Left hindlimb (tissue), 1 donor: ENCODE results near the gene CCDC33.

ENCODE experiments used
- DNase-seq: peaks from one replicate; pipeline ENCODE4 v3.0.0-alpha.2; 2018

Gene CCDC33

DNA sequence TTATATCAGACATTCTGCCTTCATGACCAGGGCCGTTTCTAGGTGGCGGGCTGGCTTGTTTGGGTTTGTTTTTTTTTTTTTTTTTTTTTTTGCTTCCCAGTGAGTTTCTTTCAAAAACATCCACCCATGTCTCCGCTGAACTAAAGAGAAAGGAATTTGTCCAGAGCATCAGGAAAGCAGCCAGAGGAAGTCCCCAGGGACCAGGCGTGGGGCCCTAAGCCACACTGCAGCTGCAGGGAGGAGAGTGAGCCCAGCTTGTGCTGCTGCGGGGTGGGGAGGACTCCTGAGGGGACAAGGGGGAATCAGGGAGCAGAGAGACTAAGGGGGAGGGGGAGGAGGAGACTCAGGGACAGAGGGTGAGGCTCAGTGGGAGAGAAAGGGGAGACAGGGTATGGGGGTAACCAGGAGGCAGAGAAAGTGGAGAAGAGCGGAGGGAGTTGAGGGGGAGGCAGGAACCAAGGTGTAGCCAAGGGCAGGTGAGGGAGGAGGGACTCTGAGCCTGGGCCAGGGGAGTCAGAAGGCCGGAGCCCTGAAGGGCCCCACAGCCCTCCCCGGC is 81.8 kb downstream of the CCDC33 start:
- DNase-seq = peak; percentile 92

DNA sequence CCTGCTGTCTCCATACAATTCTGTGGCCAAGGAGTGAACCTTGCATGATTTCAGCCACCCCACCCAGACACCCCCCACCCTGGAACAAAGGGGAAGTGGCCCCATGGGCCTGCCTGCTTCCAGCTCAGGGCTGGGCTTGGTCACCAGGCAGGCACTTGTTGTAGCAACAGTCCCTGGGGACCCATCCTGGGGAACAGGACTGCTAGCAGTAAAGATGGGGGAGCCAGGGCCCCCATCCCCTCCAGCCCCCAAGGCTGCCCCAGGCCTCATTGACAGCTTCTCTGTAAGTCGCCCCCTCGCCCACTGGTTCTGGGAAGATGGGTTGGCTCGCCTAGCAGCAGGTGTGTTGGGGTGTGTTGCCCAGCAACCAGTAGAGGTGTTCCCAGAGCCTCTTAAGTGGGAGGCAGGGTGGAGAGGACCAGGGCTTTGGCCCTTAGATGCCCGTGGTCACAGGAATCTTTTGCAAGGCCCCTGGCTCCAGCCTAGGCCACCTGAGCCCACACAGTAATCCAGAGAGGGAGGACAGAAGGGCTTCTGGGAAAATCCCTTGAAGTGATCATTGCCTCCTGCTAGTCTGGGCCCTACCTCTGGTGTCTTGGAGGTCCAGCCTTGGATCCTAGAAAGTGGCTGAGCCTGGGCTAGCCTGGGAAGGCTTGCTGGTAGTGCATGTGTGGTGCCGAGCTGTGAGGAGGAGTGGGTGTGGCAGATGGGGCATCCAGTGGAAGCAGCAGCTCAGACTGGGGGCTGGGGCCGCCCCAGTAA is 82.4 kb downstream of the CCDC33 start:
- peak; percentile 80 for DNase-seq

DNA sequence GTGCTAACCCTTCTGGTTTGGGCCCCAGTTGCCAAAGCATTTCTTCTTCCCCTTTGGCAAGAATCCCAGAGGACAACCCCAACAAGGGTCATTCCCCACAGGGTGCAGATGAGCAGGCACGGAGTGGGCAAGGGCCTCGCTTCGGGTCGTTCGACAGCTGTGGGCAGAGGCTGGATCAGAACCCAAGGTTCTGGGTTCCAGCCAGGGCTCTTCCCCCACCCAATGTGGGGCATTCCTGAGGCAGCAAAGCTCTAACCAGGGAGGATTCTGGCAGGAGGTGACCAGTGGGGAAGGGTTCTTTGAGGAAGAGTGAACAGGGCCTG is 83.0 kb downstream of the CCDC33 start:
- no peak for DNase-seq

DNA sequence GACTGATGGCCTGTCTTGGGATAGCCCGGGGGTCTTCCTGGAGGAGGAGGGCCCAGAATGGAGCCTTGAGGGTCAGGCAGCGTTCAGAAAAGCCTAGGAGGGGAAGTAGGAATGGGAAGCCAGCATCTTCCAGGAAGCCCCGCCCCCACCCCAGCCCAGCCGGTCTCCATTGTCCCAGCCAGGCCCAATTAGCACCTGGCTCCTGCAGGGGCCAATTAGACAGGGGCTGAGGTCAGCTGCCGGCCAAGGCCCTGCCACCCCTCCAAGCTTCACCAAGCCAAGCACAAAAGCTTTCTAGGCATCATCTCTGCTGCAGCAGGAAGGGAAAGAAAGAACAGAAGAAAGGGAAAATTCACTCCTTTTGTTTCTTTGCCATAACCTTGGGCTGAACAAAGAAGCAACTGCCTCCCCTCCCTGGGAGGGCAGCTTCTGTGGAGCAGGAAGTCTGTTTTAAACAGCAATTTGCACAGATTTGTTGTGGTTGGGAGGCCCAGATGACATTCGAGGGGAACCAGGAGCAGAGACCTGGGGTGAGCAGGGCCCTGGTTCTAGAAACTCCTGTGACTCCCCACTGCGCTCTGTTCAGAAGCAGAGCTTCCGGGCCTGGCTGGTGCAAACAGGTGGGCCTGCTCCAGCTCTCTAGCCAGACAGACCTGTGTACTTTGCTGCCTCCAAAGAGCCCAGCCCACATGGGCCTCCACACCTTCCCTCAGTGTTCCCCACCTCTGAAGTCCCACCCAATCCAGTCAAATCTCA is 83.6 kb downstream of the CCDC33 start:
- no peak for DNase-seq

DNA sequence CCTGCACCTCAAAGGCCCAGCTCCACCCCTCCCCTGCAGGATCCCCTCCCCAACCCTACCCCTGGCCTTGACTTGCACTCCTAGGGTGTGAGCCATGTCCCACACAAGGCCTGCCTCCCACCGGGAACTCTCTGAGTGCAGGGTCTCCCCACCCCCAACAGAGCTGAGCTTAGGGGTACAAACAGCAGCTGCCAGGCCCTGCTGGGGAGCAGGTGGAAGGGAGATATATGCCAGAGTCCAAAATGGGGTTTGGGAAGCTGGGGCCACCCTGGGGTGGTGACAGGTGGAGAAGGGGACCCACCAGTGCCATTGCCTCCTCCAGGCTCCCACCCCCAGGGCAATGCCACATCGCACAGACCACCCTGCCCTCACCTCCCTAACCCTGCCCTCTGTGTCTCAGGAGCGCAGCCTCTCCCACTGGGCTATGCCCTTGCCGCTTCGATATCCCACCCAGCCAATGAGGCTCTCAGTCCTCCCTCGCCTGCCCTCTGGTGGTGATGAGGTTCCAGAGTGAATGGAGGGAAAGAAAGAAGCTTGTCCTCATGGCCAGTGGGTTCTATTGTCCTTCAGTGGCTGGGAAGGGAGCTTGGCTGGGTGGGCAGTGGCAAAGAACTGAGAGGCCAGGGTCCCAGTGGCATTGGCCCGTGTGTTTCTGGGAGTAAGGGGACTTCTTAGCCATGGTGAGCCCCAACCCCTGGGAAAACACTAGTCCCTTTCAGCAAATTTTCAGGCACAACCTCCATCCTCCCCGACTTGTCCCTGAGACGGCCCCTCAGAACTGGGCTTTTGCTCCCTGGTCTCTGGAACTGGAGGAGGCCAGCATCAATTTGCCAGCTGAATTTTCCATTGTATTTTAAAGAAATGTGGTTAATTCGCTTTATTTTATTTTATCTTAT is 84.5 kb downstream of the CCDC33 start:
- peak; percentile 73 for DNase-seq

DNA sequence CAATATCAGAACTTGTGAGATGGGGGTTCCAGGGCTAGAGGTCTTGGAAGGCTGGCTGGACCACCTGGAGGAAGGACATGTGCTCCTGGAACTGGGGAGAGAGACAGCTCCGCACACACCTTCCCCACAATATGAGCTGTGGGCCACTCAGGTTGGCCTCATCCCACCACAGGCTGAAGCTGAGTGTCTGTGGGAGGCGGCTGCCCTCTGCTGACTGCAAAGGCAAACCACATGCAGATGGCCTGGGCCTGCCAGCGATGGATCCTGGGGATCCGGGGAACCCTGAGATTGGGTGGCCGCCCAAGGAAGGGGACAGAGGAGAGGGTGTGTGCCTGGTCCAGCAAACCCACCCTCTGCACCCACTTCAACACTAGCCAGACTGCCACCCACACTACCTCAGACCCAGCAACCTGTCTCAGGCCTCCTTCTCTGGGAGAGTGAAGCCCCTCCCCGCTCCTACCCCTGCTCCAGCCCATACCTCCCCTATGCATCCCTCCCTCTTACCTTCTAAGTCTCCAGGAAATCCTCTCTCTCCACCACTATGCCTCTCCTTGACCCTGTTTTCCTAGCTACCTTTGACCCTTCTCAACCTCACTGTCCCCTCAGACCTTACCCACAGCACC is 86.5 kb downstream of the CCDC33 start:
- peak; percentile 71 for DNase-seq

DNA sequence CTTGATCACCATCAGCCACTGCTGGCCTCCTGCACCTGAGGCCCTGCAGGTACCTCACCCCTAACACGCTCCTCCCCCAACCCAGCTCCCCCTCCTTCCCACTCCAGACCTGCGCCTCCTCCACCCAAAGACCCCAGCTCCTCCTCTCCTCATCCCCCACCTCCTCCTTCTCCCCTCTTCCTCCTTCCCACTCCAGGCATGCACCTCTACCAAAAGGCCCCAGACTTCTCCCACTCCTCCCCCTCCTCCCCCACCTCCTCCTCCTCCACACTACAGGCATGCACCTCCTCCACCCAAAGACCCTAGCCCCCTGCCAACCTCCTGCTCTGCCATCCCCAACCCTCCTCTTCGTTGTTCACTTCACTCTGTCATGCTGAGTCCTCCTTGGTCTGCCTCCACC is 88.6 kb downstream of the CCDC33 start:
- no peak for DNase-seq

DNA sequence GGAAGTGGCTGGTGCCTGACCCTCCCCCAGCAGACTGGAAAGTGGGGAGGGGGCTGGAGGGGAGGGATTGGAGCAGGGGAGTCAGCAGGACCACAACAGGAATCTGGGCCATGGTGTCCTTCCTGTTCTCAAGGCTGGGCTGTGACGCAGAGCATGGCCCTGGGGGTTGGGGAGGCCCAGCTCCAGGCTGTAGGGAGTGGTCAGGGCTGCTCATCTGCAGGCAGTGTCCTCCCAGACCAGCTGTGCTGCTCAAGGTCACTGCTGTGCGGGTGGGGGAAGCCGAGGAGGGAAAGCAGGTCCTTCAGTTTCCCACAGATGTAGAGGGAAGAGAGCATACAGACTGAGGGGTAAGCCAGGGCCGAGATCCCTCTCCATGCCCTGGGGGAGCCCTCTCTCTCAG is 90.6 kb downstream of the CCDC33 start:
- peak; percentile 71 for DNase-seq

DNA sequence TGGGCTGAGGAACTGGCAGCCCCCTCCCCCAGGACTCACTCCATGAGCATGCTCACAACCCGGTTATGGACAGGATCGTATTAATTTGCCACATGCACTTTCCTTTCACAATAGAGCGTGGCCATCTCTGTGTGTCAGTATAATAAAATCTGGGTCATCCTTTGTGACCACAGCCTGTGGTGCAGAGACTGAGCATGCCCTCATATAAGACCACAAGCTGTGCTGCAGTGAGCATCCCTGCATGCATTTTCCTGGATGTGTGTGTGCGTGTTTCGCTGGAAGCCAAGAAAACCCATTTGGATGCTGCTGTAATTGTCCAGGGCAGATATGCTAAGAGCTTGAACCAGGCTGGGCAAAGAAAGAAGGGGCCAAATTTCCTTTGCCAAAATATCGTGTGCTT is 91.6 kb downstream of the CCDC33 start:
- DNase-seq = no peak

DNA sequence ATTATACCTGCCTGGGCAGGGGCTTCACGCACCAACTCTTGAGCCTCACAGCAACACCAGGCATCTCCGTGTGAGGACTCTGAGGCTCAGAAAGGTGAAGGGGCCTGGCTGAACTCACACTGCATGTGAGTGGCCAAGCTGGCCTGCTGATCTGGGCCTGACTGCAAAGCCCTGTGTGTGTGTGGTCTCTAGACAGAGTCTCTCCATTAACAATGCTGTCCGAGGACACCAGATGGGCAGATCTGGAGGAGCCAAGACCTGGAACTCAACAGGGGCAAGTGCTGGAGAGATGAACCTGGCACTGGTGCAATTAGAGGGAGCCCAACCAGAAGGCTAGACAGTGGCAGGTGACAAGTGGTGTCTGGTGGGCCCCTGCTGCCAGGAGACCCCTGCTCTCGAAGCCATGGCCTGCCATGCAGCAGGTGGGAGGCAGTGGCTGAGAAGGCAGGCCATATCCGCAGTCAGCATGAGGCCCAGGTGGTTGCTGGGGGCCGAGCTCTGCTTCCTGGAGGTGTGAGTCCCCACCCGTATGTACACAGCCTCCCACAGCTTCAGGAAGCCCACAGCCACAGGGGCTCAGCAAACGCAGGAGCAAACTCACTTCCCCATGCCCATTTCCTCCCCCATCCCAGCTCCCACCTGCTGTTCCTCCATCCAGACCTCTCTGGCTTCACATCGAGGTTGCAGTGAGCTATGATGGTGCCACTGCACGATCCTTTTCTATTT is 92.4 kb downstream of the CCDC33 start:
- DNase-seq = no peak

DNA sequence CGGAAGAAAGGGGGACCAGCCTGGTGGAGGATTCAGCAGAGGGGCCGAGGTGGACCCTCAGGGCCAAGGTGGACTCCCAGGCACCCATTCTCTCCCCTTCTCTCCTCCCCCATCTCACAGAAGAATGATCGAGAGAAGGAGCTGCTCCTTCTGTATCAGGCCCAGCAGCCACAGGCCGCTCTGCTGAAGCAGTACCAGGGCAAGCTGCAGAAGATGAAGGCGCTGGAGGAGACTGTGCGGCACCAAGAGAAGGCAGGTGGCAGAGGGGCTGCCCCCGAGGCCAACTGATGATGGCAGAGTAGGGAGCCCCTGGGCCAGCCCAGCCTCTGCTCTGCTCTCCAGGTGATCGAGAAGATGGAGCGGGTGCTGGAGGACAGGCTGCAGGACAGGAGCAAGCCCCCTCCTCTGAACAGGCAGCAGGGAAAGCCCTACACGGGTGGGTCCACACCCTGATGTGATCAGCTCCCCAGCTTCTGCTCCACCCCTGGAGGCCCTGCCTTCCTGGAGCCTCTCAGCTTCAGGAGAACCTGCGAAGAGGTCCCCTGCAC is 94.8 kb downstream of the CCDC33 start:
- no peak for DNase-seq

DNA sequence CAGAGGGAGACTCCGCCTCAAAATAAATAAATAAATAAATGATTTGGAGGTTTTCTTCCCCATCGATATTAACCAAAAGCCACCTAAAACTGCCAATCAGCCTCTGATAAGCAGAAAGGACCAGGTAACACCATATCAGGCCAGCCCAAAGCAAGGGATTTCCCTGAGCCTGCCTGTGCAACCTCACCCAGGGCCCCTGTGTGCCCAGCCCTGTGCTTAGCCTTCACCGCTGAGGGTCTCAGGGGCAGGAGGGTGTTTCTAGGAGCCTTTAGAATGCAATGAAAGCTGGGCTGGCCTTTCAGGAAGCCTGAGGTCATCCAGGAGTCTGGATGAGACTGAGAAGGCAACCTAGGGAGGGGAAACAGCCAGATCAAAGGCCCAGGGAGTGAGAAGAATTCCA is 95.9 kb downstream of the CCDC33 start:
- no peak for DNase-seq

DNA sequence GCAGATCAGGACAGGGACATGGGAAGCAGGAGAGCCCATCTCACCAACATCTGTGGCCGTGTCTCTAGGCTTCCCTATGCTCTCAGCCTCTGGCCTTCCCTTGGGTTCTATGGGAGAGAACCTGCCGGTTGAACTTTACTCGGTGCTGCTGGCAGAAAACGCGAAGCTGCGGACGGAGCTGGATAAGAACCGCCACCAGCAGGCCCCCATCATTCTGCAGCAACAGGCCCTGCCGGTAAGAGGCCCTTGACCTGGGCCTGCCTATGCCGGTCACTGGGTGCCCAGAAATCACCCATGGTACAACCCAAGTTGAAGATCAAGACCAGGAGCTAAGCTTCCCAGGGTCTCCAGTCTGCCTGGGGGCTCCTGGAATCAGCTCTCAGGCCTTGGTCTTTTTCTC is 96.5 kb downstream of the CCDC33 start:
- DNase-seq = no peak

DNA sequence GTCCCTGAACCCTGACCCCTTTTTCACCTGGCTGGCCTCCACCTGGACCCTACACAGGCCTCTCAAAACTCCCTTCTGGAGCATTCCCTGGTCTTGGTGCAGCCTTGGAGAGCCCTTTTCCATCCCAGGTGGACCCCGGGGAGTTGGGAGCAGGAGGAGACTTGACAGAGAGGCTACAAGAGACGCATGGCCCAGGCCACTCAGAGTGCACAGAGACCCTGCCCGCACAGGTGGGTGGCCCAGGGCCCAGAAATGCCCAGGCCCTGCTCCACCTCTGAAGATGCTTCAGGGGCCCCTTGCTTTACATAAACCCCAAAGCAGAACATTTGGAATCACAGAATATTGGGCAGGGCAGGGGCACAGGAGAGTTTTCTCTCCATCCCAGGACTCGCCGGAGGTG is 97.0 kb downstream of the CCDC33 start:
- DNase-seq = no peak

DNA sequence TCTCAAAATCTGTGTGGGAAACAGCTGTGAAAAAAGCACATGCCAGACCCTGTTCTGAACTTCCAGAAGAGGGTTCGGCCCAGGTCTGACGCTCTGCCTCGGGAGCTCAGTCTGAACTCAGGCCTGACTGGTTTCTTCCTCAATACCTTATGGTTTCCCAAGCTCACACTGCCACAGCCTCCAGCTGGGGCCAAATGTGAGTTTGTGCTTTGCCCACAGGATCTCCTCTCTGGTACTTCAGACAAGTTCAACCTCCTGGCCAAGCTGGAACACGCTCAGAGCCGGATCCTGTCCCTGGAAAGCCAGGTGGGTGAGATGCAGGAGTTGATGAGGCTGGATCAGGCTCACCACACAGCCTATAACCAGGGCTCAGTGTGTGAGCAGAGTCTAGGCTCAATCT is 97.5 kb downstream of the CCDC33 start:
- no peak for DNase-seq

DNA sequence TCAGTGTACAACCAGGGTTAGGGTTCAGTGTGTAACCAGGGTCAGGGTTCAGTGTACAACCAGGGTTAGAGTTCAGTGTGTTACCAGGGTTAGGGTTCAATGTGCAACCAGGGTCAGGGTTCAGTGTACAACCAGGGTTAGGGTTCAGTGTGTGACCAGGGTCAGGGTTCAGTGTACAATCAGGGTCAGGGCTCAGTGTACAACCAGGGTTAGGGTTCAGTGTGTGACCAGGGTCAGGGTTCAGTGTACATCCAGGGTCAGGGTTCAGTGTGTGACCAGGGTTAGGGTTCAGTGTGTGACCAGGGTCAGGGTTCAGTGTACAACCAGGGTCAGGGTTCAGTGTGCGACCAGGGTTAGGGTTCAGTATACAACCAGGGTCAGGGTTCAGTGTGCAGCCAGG is 98.0 kb downstream of the CCDC33 start:
- DNase-seq = no peak

DNA sequence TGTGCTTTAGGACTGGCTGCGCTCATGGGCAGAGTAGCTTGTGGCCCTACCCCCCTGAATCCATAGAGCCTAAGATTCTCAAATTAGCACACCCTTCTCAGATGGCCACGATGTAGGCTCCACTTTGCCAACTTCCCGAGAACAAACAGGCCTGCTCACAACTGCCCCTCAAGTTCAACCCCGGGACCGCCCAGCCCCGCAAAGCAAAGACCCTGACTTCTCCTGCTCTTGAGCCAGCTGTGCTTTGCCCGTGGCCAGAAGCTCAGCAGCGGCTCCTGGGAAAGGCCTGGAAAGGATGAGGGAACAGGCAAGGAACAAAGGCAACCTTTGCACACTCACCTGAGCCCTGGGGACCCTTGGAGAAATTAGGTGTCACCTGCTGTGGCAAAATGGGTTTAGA is 99.3 kb downstream of the CCDC33 start:
- DNase-seq = no peak

DNA sequence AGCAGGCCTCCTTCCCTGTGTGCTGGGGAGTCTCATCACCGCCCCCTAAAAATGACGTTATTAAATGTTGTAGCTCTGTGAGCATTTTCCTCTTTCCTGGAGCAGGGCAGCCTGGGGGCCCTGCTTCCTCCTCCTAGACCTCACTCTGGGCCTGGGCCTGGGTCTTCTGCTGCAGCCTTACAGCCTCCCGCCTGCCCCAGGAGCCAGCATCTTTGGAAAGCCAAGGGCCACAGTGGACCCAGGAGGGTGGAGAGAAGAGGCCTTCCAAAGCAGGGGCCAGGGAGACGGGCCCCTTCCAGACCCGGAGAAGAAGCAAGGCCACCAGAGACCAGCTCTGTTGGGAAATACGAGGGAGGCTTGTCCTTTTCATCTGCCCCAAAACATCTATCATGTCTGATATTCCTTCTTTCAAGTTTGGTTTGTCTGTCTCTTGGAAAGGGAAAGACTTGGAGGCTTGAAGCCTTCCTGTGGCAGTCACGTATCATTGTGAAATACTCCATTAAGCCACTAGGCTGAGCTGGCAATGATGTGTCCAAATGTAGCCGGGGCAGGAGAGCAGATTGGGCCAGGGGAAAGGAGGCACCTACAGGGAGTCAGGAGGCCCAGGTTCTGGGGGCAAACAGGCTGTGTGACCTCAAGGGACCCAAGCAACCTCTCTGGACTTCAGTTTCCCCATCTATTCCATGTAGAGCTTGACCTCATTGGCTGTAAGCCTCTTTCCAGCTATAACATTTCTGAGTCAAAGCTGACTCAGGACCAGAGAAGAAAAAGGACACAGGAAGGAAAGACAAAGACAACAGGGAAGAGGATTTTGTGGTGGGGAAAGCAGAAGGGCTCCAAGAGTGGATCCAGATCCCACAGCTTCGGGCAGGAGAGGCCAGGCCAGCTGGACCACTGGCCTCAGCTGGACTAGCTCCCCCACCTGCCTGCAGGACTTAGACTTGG is 100.2 kb downstream of the CCDC33 start:
- DNase-seq = no peak

DNA sequence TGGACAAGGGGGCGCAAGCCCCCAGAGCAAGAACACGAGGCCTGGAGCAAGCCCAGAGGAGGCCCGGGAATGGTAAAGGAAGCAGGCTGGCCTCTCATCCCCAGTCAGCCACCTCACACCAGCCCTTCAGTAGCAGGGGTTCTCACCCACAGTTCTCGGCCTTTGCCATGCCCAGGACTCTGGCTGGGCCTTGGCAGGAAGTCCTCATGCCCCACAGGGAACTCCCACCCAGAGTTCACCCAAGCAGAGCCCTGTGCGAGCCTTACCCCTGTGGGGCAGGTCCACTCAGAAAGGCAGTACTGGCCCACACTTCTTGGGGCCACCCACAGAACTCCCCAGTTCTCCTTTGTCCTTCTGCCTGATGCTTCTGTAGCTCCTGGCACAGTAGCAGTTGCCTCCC is 101.0 kb downstream of the CCDC33 start:
- DNase-seq = no peak

DNA sequence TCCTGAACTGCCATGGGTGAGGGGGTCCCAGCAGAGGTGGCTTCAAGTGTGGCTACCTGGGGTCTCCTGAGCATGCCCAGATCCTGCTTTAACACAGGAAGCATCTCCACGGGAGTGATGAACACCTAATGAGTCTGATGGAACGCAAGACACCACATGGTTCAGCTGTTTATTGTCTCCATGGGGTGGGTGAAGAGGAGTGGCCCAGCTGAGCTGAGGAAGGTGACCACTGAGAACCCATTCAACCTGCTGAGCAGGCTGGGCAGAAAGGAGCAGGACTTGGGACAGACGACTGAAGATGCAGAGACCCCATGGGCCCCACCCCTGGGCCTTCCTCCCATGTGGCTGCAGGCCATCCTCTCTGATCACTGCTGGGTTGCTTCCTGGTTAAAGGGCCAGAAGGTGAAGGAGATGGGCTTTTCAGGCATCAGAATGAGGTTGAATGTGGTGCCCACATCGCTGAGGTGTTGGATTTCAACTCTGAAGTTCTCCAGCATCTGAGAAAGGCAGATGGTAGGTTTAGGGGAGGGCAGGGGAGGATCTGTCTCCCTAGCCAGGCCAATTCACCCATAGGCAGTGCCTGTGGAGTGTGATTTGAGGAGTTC is 101.6 kb downstream of the CCDC33 start:
- DNase-seq = no peak
